Activated naive CD4-positive, alpha-beta T cell (primary cell): ENCODE data around the gene ZNF821.
"Not testable (repeated sequence)": the region's sequence is repeated elsewhere in the genome, so short reads cannot be mapped to it uniquely, and the experiment has no call there.

Experiments used
- DNase-seq, 4 experiments: peaks; one replicate each; lab custom pipeline; 2025; lab: John Stamatoyannopoulos, UW

Gene ZNF821

GRCh38 chr16:71859762-71860521 is 24.0 kb downstream of the ZNF821 start:
- no peak for DNase-seq

DNA sequence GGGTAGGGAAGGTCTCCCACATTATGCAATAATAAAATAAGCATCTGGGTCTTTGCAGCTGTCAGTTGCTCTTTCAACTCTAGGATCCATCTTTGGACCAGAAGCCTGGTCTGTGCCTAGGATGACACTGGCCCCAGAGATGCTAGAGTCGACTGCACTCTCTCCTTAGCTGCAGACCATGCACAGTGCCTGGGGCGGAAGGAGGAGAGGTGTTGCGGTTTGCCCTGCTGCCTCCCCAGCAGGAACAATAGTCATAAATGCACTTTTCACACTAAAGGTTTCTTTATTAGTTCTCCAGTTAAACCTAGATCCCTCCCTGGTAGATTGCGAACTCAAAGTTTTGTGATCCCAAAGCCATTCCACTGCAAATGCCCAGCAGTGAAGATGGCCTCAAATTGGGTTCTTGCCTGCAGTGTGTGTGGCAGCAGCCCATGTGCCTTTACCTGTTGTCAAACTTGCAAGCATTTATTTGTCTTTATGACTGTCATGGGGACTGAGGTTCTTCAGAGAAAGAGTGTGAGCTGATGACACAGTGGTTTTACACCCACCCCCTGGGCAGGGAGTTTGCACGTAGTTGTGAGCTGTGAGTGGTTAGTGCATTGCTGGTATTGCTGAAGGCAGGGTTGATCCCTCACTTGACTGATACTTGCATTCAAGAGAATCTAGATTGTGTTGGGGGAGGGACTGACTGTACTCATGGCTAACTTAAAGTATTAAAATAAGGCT is 27.9 kb downstream of the ZNF821 start:
- DNase-seq: no peak

DNA sequence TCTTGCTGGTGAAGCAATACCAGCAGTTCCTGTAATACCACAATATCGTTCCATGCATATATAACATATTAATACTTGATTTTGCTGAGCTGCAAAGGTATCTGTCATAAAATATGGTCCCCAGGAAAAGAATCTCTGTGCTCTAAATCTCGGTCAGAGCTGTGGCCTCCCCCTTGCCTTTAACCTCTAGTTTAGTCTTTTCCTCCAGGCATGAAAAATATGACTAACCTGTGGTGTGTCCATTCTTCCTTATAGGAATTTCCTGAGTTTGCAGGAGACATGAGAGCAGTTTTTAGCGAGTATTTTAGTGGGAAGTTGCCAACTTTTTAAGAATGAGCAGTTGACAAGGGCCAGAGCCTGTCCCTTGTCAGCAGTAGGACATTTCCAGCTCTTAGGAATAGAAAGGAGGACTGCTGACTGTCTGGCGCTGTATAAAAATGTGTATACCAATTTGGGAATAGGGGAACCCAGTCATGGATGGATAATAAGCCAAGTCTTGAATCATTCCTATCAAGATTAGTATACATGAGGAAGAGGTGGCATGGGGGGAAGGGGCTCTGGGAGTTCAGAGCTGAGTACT is 29.5 kb downstream of the ZNF821 start:
- no peak for DNase-seq

GRCh38 chr16:71853413-71853812 is 30.6 kb downstream of the ZNF821 start:
- DNase-seq: no peak

DNA sequence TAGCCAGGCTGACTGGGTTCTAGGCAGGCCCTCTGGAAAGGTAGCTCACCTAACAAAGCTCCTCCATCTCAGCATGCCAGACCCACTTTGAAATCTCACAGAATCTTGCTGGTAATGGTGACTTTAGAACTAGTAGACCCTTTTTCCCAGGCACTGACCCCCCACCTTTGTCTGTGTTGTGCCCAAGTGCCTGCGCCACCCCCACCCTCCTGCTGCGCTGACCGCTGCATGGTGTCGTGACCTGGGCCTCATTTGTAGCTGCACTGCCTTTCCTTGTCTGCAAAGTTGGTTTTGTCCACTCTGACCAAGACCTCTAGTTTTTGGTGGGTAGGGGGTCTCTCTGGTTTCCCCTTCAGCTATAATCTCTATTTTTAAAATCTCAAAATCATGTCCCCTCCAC is 31.4 kb downstream of the ZNF821 start:
- DNase-seq: no peak

DNA sequence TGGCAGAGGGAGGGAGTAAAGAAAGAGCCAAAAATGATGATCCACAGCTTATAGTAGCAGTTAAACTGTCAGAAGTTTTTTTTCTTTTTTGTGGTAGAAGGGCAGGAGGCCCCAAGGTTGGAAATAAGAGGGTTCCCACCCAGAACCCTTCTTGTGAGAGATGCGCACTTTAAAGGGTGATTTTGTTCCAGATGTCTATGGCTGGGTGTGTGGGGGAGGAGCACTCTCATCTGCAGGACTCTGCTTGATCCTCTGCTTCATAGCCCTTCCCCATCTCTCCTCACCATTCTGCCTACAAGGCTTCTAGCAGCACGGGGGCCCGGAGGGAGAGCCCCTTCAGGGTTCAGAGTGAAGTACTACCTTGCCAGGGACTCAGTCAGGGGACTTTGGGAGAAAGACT is 31.8 kb downstream of the ZNF821 start:
- no peak for DNase-seq

GRCh38 chr16:71851746-71852145 is 32.2 kb downstream of the ZNF821 start:
- no peak for DNase-seq

- no peak for DNase-seq
Measured at GRCh38 chr16:71848622-71849021, 35.4 kb downstream of the ZNF821 start.

GRCh38 chr16:71847096-71847495 is 36.9 kb downstream of the ZNF821 start:
- DNase-seq: no peak

DNA sequence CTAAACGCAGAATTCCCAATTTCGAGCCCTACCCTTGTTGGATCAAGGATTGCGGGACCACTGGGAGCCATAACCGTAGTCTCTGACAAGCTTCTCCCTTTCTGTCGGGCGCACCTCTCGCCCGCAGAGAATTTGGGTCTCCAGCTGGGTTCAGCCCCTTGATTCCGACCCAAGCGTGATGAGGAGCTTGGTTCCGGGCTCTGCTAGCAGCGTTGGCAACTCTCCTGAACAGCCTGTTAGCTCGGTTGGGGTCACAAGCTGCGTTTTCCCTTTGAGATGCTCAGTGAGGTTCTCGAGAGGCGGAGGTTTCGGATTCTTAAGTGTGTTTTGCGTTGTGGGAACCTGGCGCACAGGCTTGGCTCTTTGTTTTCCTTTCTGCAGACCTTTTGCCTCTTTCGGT is 37.6 kb downstream of the ZNF821 start:
- DNase-seq: no peak

GRCh38 chr16:71845639-71846430 is 38.1 kb downstream of the ZNF821 start, which contains the start of gene ATXN1L:
Gene ATXN1L, plus strand, starts transcription at chr16:71845976. Its CDS starts 3,765 bp downstream, at chr16:71849741.
- DNase-seq: peak; percentile 80 to 91 (median 86)

- no peak for DNase-seq
Measured at GRCh38 chr16:71843572-71843971, 40.4 kb downstream of the ZNF821 start.

- no peak for DNase-seq
Measured at GRCh38 chr16:71840052-71840451, 43.9 kb downstream of the ZNF821 start.

GRCh38 chr16:71837150-71837549 is 46.8 kb downstream of the ZNF821 start:
- no peak for DNase-seq

- no peak for DNase-seq
Measured at GRCh38 chr16:71834291-71834690, 49.7 kb downstream of the ZNF821 start.

DNA sequence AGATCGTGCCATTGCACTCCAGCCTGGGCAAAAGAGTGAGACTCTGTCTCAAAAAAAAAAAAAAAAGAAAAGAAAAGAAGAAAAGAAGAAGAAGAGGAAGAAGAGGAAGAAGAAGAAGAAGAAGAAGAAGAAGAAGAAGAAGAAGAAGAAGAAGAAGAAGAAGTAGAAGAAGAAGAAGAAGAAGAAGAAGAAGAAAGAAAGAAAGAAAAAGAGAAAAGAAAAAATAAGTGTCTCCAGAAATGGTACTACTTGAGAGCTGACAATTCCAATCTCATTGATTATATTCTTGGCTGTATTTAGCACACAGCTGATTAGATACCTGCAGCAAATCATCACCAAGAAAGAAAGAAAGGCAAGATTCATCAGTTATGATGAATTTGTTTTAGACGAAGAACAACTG is 51.9 kb downstream of the ZNF821 start:
- not testable (repeated sequence) for DNase-seq

DNA sequence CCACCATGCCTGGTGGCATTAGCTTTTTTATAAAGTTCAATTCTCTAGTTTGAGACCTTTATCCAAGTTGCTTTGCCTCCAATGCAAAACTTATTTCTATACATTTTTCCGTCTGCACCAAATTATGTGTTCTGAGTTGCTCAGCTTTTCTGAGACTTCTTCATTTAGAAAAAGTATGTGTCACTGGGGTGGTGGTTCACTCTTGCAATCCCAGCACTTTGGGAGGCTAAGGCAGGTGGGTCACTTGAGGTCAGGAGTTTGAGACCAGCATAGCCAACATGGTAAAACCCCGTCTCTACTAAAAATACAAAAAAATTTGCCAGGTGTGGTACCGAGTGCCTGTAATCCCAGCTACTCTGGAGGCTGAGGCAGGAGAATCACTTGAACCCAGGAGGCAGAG is 52.3 kb downstream of the ZNF821 start:
- not testable (repeated sequence) for DNase-seq

DNA sequence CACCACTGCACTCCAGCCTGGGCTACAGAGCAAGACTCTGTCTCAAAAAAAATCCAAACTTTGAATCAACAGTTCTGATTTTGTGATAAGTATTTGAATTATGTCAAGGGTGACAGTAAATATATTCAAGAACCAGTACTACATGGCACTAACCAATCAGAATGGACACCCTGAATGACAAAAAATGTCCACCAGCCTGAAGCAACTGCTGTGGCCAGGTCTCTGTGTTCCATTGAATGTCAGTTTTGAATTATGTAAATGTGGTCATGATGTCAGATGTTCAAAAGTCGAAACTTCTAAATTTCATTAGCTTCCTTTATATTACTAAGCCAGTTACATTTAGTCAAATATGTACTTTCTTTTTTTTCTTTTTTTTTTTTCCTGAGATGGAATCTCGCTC is 53.6 kb downstream of the ZNF821 start:
- no peak for DNase-seq

- DNase-seq: no peak
Measured at GRCh38 chr16:71826533-71827017, 57.4 kb downstream of the ZNF821 start.

GRCh38 chr16:71817155-71817500 is 66.9 kb downstream of the ZNF821 start:
- not testable (repeated sequence) for DNase-seq

- DNase-seq: no peak
Measured at GRCh38 chr16:71811261-71811803, 72.7 kb downstream of the ZNF821 start.

DNA sequence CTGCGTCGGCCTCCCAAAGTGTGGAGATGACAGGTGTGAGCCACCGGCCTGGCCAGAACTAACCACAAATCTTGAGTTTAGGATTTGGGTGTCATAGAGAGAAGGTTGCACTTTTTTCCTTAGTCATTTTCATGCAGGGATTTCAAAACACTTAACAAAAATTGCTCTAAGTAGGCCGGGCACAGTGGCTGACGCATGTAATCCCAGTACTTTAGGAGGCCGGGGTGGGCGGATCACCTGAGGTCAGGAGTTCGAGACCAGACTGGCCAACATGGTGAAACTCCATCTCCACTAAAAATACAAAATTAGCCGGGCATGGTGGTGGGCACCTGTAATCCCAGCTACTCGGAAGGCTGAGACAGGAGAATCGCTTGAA is 73.8 kb downstream of the ZNF821 start:
- not testable (repeated sequence) for DNase-seq
